SU-DHL-6 (cell line): ENCODE measurements around the gene KIFC3.

Experiments
- H2AFZ ChIP-seq: fragments of 200-600 bp; sonication (generic); 2 replicates; pipeline ENCODE4 v1.6.1; 2014; ENCODE audit warnings: low read depth, mild to moderate bottlenecking, moderate library complexity, mixed read lengths, antibody characterized with exemption, low read length; ENCODE audit not compliant: severe bottlenecking
- H3F3A ChIP-seq: fragments of 200-600 bp; shearing (Covaris generic); 2 replicates; pipeline ENCODE4 v1.6.0; 2016; ENCODE audit warnings: antibody characterized with exemption, mild to moderate bottlenecking; ENCODE audit not compliant: insufficient read depth
- H3K27ac ChIP-seq: fragments of 200-600 bp; sonication (generic); 2 replicates; pipeline ENCODE4 v1.5.1; 2016; ENCODE audit warnings: low read depth, mild to moderate bottlenecking, low read length, moderate library complexity, mixed read lengths
- H3K27me3 ChIP-seq: fragments of 200-600 bp; sonication (generic), shearing (Covaris generic); 2 replicates; pipeline ENCODE4 v1.6.0; 2014; ENCODE audit warnings: mild to moderate bottlenecking, low read length
- H3K36me3 ChIP-seq: fragments of 200-600 bp; sonication (generic); 2 replicates; pipeline ENCODE4 v1.6.1; 2014; ENCODE audit warnings: mild to moderate bottlenecking, low read length, mixed read lengths
- H3K4me2 ChIP-seq: fragments of 300-600, 200-600 bp; shearing (Covaris generic), sonication (generic); 2 replicates; pipeline ENCODE4 v1.6.0; 2014; ENCODE audit warnings: low read length, low read depth, mild to moderate bottlenecking; ENCODE audit not compliant: poor library complexity, severe bottlenecking
- H3K4me3 ChIP-seq: fragments of 200-600 bp; sonication (generic); 2 replicates; pipeline ENCODE4 v1.5.1; 2014; ENCODE audit warnings: antibody characterized with exemption, low read length, mild to moderate bottlenecking, mixed read lengths; ENCODE audit not compliant: insufficient read depth, poor library complexity, severe bottlenecking
- H3K79me2 ChIP-seq: fragments of 200-600 bp; sonication (generic); 2 replicates; pipeline ENCODE4 v1.6.1; 2014; ENCODE audit warnings: mild to moderate bottlenecking, low read length, moderate library complexity; ENCODE audit not compliant: insufficient read depth
- H3K9ac ChIP-seq: fragments of 200-600 bp; sonication (generic); 2 replicates; pipeline ENCODE4 v1.7.0; 2014; ENCODE audit warnings: mild to moderate bottlenecking, low read length
- H3K9me2 ChIP-seq: fragments of 200-600 bp; sonication (generic); replicated peaks from 2 replicates; pipeline ENCODE4 v1.6.1; 2014; ENCODE audit warnings: low read length; ENCODE audit not compliant: insufficient read depth
- H3K9me3 ChIP-seq: fragments of 200-600 bp; sonication (generic); 2 replicates; pipeline ENCODE4 v1.6.1; 2014; ENCODE audit warnings: low read length, mixed read lengths; ENCODE audit not compliant: insufficient read depth
- H4K20me1 ChIP-seq: fragments of 200-600 bp; sonication (generic); 2 replicates; pipeline ENCODE4 v1.6.1; 2014; ENCODE audit warnings: low read depth, mild to moderate bottlenecking, antibody characterized with exemption, low read length, moderate library complexity, mixed read lengths
- EZH2phosphoT487 ChIP-seq: fragments of 200-600 bp; sonication (generic), shearing (Covaris generic); conservative IDR thresholded peaks from 2 replicates; pipeline ENCODE4 v1.6.1; 2018; ENCODE audit warnings: mild to moderate bottlenecking, antibody characterized with exemption, low read length, moderate library complexity, mixed read lengths
- TF ChIP-seq, protein P1 (sequence below): fragments of 200-600 bp; sonication (generic); IDR thresholded peaks from one replicate; pipeline ENCODE4 v1.5.1; 2017; ENCODE audit warnings: antibody characterized with exemption, mild to moderate bottlenecking, low read length, moderate library complexity; ENCODE audit not compliant: insufficient read depth, poor library complexity, severe bottlenecking

Gene KIFC3

DNA sequence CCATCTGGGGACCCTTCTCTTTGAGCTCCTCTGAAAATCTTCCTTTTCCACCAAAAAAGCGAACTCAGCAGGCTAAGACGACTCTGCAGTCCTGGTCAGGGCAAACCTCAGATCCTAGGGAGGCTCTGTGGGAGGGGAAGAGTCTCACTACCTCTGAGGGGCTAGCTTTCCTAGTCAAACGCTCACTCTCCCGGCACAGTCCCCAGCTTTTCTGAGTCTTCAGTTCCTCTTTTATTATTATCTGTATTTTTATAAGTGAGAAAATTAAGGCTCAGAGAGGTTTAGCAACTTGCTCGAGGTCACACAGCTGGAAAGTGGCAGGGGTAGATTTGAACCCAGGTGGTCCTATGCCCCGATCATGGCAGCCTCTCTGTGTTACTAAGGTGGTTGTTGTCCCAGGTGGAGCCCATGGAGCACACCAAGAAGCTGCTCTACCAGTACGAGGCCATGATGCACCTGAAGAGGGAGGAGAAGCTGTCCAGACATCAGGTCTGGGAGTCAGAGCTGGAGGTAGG is 75.8 kb downstream of the KIFC3 start:
- no peak overlapping the region for H3K27ac ChIP-seq
- H3K9ac ChIP-seq, result no peak overlapping the region
- TF ChIP-seq, protein P1, sequence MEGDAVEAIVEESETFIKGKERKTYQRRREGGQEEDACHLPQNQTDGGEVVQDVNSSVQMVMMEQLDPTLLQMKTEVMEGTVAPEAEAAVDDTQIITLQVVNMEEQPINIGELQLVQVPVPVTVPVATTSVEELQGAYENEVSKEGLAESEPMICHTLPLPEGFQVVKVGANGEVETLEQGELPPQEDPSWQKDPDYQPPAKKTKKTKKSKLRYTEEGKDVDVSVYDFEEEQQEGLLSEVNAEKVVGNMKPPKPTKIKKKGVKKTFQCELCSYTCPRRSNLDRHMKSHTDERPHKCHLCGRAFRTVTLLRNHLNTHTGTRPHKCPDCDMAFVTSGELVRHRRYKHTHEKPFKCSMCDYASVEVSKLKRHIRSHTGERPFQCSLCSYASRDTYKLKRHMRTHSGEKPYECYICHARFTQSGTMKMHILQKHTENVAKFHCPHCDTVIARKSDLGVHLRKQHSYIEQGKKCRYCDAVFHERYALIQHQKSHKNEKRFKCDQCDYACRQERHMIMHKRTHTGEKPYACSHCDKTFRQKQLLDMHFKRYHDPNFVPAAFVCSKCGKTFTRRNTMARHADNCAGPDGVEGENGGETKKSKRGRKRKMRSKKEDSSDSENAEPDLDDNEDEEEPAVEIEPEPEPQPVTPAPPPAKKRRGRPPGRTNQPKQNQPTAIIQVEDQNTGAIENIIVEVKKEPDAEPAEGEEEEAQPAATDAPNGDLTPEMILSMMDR, result no peak
- TF ChIP-seq EZH2phosphoT487, result no peak
- H3K27me3 ChIP-seq, result no peaks in the 10 kb centered on the region
- H3K4me3 ChIP-seq, result no peak overlapping the region
- H3K4me2 ChIP-seq, result no peak overlapping the region
- H4K20me1 ChIP-seq, result no peaks in the 10 kb centered on the region
- H3K9me3 ChIP-seq, result no peaks in the 10 kb centered on the region
- H2AFZ ChIP-seq, result no peak overlapping the region
- no peaks in the 10 kb centered on the region for H3K79me2 ChIP-seq
- no peaks in the 10 kb centered on the region for H3K36me3 ChIP-seq
- H3F3A ChIP-seq, result no peaks in the 10 kb centered on the region
- H3K9me2 ChIP-seq, result no peaks in the 10 kb centered on the region

DNA sequence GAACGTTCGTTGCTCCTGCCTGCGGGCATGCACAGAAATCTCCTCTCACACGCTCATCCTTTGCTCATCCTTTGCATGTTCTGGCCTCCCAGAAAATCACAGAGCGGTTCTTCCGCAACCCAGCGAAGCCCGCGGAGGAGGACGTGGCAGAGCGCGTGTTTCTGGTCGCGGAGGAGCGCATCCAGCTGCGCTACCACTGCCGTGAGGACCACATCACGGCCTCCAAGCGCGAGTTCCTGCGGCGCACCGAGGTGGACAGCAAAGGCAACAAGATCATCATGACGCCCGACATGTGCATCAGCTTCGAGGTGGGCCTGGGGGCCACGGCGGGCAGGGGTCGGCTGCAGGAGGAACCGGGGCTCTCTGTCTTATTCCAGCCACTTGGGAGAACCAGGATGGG is 76.3 kb downstream of the KIFC3 start:
- H3K27ac ChIP-seq, result no peak overlapping the region
- H3K9me2 ChIP-seq, result no peaks in the 10 kb centered on the region
- no peak overlapping the region for H3K9ac ChIP-seq
- TF ChIP-seq, protein P1, result no peak
- TF ChIP-seq EZH2phosphoT487, result no peak
- no peaks in the 10 kb centered on the region for H3K79me2 ChIP-seq
- H4K20me1 ChIP-seq, result no peaks in the 10 kb centered on the region
- H2AFZ ChIP-seq, result no peak overlapping the region
- H3K36me3 ChIP-seq, result no peaks in the 10 kb centered on the region
- no peak overlapping the region for H3K4me3 ChIP-seq
- H3K9me3 ChIP-seq, result no peaks in the 10 kb centered on the region
- H3K4me2 ChIP-seq, result no peak overlapping the region
- H3K27me3 ChIP-seq, result no peaks in the 10 kb centered on the region
- no peaks in the 10 kb centered on the region for H3F3A ChIP-seq

DNA sequence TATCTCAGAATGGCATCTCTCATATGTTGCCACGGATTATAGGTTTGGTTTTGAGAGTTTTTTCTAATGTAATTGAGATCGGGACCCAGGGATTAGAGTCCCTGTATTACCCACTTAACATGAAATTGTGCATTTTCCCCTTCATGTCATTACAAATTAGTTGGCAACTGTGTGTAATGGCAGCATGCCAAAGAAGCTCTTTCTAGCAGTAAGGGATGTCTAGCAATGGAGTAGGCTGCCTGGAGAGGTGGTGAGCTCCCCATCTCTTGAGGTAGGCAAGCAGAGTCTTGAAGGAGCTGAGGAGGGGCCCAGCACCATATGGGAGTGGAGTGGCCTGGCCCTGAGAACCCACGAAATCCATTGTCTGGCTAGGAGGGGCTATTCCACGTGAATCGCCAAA is 76.7 kb downstream of the KIFC3 start:
- Histone ChIP-seq H3K27me3 (no peaks in the 10 kb centered on the region), H3K9me3 (no peaks in the 10 kb centered on the region), H3K79me2 (no peaks in the 10 kb centered on the region), H3K9me2 (no peaks in the 10 kb centered on the region), H2AFZ (no peak overlapping the region), H3F3A (no peaks in the 10 kb centered on the region), H3K9ac (no peak overlapping the region), H3K4me3 (no peak overlapping the region), H3K27ac (no peak overlapping the region), H3K4me2 (no peak overlapping the region), H4K20me1 (no peaks in the 10 kb centered on the region), H3K36me3 (no peaks in the 10 kb centered on the region)
- TF ChIP-seq, protein P1, result no peak
- no peak for TF ChIP-seq EZH2phosphoT487
